Tibial artery (tissue), 4 donors: ENCODE results near the gene RIN3.

ENCODE experiments used
- DNase-seq, 2 donors: peaks; one replicate each; pipeline ENCODE4 v3.0.0-alpha.2; 2019
- H3K27ac ChIP-seq, 2 donors: fragments of 200-600 bp; sonication (generic) in 1 of 2; 1 replicate in 1 of 2; 2 replicates in 1 of 2; pipeline ENCODE4 v1.5.1; 2018 to 2019; ENCODE audit warnings: mild to moderate bottlenecking in 1 of 2
- H3K27me3 ChIP-seq, 2 donors: fragments of 200-600 bp; sonication (generic) in 1 of 2; one replicate each; pipeline versions ENCODE4 v1.5.1 to v1.6.0; 2016 to 2019
- H3K36me3 ChIP-seq, 3 donors: fragments of 200-600 bp; sonication (generic) in 2 of 3; one replicate each; pipeline ENCODE4 v1.5.1; 2016 to 2019; ENCODE audit warnings: mild to moderate bottlenecking in 2 of 3
- H3K4me1 ChIP-seq, 4 donors: fragments of 200-600 bp; sonication (generic) in 2 of 4; 1 replicate in 3 of 4; 2 replicates in 1 of 4; pipeline ENCODE4 v1.5.1; 2016 to 2019
- H3K4me3 ChIP-seq, 2 donors: fragments of 200-600 bp; sonication (generic) in 1 of 2; 1 replicate in 1 of 2; 2 replicates in 1 of 2; pipeline ENCODE4 v1.5.1; 2018 to 2019; ENCODE audit warnings: mild to moderate bottlenecking in 2 of 2
- H3K9me3 ChIP-seq, 3 donors: fragments of 200-600 bp; sonication (generic) in 1 of 3; one replicate each; pipeline ENCODE4 v1.5.1; 2016 to 2019
- intact Hi-C: fragments of 100-400 bp; cut with DNase I; formaldehyde crosslinking; loops from one replicate; pipeline ENCODE4 v1.15.0; 2023; ENCODE audit warnings: low total_unique reads
- TF ChIP-seq, protein P1 (sequence below), 2 experiments: fragments of 200-600 bp in 1 of 2; fragments of 450-650 bp in 1 of 2; IDR thresholded peaks; one replicate each; pipeline ENCODE4 v1.5.1; 2017 to 2019; ENCODE audit warnings: antibody characterized with exemption in 2 of 2, mild to moderate bottlenecking in 1 of 2, moderate library complexity in 1 of 2

Gene RIN3

GRCh38 chr14:92493024-92493423, 20.6 kb upstream of the RIN3 start:
- DNase-seq = no peak
- no peaks in the 10 kb centered on the region for H3K27me3 ChIP-seq
- H3K4me3 ChIP-seq = no peak overlapping the region
- no peaks in the 10 kb centered on the region for H3K9me3 ChIP-seq
- no peaks in the 10 kb centered on the region for H3K4me1 ChIP-seq
- intact Hi-C loops = no loop called here
- TF ChIP-seq, protein P1, sequence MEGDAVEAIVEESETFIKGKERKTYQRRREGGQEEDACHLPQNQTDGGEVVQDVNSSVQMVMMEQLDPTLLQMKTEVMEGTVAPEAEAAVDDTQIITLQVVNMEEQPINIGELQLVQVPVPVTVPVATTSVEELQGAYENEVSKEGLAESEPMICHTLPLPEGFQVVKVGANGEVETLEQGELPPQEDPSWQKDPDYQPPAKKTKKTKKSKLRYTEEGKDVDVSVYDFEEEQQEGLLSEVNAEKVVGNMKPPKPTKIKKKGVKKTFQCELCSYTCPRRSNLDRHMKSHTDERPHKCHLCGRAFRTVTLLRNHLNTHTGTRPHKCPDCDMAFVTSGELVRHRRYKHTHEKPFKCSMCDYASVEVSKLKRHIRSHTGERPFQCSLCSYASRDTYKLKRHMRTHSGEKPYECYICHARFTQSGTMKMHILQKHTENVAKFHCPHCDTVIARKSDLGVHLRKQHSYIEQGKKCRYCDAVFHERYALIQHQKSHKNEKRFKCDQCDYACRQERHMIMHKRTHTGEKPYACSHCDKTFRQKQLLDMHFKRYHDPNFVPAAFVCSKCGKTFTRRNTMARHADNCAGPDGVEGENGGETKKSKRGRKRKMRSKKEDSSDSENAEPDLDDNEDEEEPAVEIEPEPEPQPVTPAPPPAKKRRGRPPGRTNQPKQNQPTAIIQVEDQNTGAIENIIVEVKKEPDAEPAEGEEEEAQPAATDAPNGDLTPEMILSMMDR (IDR thresholded peaks at IDR 0.05) = no peak
- no peak overlapping the region for H3K27ac ChIP-seq
- H3K36me3 ChIP-seq = no peaks in the 10 kb centered on the region

- Histone ChIP-seq H3K4me3 (no peak overlapping the region), H3K4me1 (no peaks in the 10 kb centered on the region), H3K36me3 (no peaks in the 10 kb centered on the region), H3K9me3 (no peaks in the 10 kb centered on the region), H3K27ac (no peak overlapping the region), H3K27me3 (no peaks in the 10 kb centered on the region)
- no peak for DNase-seq
- TF ChIP-seq, protein P1 (IDR thresholded peaks at IDR 0.05) = no peak
- intact Hi-C loops = no loop called here
Observed at GRCh38 chr14:92493492-92493891, 20.1 kb upstream of the RIN3 start.

DNA sequence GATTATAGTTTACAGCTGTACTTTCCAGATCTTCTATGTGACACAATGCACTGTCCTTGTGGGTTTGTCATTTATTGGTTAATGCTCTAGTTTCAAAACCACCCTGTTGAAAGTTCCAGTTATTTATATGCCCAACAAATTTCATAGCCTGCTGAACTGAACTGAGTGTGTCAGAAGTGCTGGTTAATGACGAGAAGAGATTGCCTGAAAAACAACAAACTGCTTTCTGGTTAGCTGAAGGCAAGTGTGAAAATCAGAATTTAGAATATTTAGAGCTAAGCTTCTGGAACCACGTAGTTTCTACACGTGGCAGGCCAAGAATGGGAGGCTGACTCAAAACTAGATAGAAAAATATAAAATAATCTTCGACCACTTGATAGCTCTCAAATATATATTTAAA, 19.1 kb upstream of the RIN3 start:
- Histone ChIP-seq H3K9me3 (no peaks in the 10 kb centered on the region), H3K36me3 (no peaks in the 10 kb centered on the region)

DNA sequence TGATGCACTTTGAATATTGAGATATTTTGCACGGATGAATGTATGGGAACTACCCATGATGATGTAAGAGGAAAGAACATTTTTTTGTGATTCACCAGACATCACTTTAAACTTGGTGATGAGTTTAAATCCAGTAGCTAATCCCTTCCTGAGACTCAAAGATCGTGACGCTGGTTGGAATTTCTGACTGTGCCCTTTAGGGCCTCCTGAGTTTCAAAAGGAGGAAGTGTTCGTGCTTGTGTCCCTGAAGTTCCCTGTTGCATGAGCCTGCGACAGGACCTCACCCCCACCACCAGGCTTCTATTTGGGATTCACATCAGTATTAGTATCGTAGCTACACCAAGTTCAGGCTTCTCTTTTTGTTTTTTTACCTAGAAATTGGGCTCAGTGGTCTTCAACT, 18.6 kb upstream of the RIN3 start:
- no peaks in the 10 kb centered on the region for H3K4me1 ChIP-seq
- intact Hi-C loops = no loop called here
- no peaks in the 10 kb centered on the region for H3K9me3 ChIP-seq
- TF ChIP-seq, protein P1 (IDR thresholded peaks at IDR 0.05) = no peak
- no peak overlapping the region for H3K27ac ChIP-seq
- no peaks in the 10 kb centered on the region for H3K27me3 ChIP-seq
- no peak overlapping the region for H3K4me3 ChIP-seq
- peak in 1 of 2 donors; percentile 42 for DNase-seq
- no peaks in the 10 kb centered on the region for H3K36me3 ChIP-seq

More for the DNA sequence above, 19.1 kb upstream of the RIN3 start:
- intact Hi-C loops = no loop called here
- no peak overlapping the region for H3K27ac ChIP-seq
- no peaks in the 10 kb centered on the region for H3K27me3 ChIP-seq
- TF ChIP-seq, protein P1 (IDR thresholded peaks at IDR 0.05) = no peak
- no peak for DNase-seq
- no peak overlapping the region for H3K4me3 ChIP-seq
- H3K4me1 ChIP-seq = no peaks in the 10 kb centered on the region

DNA sequence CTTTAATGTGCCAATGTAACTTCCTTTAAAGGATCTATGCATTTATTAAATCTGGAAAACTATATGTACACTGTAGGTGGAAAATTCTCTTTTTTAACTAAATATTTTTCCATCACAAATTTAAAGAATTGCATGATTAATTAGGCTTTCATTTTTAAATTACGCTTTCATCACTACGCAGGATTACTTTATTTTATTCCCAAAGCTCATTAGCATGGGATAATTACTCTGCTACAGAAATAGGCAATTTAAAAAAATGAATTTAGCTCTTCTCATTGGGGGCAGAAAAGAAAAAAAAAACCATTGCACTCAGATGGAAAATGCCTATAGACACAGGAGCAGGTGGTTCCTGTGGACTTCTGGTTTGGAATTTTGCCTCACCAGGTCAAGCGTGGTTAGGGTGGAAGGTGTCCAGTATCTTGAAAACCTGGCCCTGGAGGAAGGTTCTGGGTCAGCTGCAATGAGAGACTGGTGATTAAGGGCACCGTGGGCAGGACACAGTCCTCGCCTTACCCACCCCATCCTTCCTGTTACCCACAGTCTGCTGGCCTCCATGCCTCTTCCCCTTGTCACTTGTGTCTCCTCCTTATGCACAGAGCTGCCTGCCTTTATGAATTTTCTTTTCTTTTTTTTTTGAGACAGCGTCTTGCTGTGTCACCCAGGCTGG, 17.3 kb upstream of the RIN3 start:
- Histone ChIP-seq H3K36me3 (no peaks in the 10 kb centered on the region), H3K27me3 (no peaks in the 10 kb centered on the region), H3K4me1 (no peaks in the 10 kb centered on the region), H3K27ac (no peak overlapping the region), H3K9me3 (no peaks in the 10 kb centered on the region), H3K4me3 (no peak overlapping the region)
- TF ChIP-seq, protein P1 (IDR thresholded peaks at IDR 0.05) = no peak
- no peak for DNase-seq
- intact Hi-C loops = no loop called here

DNA sequence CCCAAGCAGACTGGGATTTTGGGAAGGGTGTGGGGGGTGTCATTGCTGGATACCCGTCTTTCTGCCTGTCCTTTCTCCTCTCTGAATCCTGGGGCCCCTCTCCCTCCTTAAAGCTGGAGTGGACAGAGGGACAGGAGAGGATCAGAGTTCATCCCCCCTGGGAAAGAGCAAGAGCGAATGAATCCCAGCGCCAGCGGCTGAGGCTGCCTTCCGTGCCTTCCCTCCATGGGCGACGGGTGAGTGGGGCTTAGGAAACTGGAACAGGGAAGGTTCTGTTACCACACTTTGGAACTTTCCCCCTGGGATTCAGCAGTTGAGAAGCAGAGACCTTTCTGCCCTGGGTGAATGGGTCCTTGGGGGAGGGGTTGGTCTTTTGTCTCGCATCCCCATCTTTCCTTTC, 16.2 kb upstream of the RIN3 start:
- intact Hi-C loops = no loop called here
- Histone ChIP-seq H3K4me1 (no peaks in the 10 kb centered on the region), H3K9me3 (no peaks in the 10 kb centered on the region), H3K27ac (no peak overlapping the region), H3K27me3 (no peaks in the 10 kb centered on the region), H3K4me3 (no peak overlapping the region), H3K36me3 (no peaks in the 10 kb centered on the region)
- DNase-seq = no peak
- TF ChIP-seq, protein P1 (IDR thresholded peaks at IDR 0.05) = no peak
